GM18526 (cell line): ENCODE results near the gene UQCRQ.

Experiments used
- POLR2A ChIP-seq: IDR thresholded peaks from 3 replicates; pipeline ENCODE4 v1.6.1; 2011; ENCODE audit not compliant: insufficient read length; ENCODE audit errors: extremely low read depth

The UQCRQ gene

DNA sequence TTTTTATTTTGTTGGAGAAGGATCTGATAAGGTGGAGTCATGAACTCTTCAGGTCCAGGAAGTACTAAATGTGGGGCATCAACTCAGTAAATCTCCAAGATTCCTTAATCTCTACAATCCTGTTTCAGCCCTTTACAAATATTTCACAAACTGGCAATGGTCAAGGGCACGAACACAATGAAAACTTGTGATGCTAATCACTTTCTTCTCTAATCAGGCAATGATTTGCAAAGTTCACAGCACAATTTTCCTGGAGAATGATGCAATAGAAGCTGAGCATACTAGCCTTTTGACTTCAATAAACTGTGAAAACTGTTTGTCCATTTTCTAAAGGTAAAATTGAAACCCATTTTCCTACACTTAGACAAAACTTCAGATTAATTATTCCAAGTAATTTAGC, 17.1 kb upstream of the UQCRQ start:
- TF ChIP-seq POLR2A: no peak

DNA sequence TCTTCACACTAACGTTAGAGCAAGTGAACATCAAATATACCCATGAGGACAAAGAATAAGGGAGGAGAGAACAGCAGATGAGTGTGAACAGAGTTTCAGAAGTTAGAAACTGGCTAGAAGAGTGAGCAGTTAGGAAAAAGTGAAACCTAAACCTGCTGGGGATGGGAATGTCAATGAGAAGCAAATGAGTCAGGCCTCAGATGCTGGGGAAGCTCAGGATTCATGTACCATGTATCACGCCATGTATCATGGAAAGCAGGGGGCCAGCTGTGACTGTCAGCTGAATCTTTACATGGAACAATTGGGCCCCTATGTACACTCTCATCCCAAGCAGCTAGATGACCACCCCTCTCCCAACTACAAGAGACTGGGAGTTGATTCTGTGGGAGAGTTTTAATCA, 16.4 kb upstream of the UQCRQ start:
- no peak for TF ChIP-seq POLR2A

DNA sequence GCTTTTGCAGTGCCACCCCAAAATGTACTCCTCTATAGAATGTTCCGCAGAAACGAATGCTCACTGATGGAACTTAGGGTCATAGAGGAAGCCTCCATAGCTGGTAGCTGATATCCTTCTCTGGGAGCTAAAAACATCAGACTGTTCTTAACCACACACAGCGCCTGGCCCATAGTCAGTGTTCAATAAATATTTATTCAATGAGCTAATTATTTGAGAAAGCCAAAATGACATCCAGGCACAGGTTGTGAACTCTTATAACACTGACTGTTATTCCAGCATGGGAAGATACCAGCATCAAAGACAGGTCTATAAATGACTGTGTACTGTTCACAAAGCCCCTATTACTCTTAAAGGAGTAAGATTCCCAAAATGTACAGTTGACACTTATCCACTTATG, 13.1 kb upstream of the UQCRQ start:
- no peak for TF ChIP-seq POLR2A

DNA sequence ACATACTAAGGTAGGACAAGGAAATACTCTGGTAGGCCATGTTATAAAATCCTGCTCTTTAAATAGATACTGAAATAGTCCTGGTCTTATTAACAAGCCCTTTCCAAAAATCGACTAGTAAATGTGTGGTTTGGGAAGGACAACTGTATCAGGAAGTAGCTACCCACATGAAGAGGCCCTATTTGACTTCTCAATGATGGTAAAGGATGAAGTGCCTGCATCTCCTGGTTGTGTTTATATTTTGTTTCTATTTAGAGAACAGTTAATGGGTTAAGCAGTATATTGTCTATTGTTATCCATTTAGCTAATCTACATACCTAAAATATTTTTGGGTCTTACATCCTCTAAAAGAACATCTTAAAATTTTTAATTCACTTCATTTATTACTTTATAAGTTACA, 12.7 kb upstream of the UQCRQ start:
- TF ChIP-seq POLR2A: no peak

DNA sequence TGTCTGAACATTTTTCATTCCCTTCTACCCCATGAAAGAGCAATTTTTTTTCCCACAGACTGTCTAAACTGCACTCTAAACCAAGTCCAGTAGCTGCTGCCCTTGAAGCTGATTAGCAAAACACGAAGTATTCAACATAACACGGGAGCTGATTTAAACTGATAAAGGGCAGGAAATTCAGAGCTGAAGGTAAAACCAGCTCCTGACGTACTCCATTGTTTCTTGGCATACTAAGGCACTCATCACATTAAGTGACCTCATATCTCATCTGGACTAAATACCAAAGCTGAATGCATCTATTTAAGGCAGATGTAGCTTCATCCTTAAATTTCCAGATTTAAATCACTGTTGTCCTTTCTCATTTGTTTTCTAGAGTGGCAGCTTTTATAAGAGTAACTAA, 12.1 kb upstream of the UQCRQ start:
- no peak for TF ChIP-seq POLR2A

DNA sequence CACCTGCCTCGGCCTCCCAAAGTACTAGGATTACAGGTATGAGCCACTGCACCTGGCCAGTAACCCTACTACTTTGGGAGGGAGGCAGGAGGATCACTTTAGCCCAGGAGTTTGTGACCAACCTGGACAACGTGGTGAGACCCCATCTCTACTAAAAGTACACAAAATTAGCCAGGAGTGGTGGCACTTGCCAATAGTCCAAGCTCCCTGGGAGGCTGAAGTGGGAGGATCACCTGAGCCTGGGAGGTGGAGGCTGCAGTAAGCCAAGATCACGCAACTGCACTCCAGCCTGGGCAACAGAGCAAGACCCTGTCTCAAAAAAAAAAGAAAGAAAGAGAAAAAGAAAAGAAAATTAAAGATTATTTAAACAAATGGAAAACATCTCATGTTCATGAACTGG, 10.4 kb upstream of the UQCRQ start:
- no peak for TF ChIP-seq POLR2A

DNA sequence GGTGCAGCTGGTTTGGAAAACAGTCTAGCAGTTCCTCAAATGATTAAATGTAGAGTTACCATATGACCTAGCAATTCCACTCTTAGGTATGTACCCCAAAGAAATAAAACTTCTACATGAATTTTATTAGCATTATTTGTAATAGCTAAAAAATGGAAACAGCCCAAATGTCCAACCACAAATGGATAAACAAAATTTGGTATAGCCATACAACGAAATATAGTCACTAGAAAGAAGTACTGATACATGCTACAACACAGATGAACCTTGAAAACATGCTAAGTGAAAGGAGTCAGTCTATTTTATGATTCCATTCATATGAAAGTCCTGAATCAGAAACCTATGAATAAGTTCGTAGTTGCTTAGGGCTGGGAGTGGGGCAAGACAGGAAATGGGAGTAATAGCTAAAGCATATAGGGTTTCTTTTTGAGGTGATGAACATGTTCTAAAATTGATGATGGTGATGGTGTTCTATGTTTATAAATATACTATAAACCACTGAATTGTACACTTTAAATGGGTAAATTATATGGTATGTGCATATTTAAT, 6.5 kb upstream of the UQCRQ start:
- no peak for TF ChIP-seq POLR2A

DNA sequence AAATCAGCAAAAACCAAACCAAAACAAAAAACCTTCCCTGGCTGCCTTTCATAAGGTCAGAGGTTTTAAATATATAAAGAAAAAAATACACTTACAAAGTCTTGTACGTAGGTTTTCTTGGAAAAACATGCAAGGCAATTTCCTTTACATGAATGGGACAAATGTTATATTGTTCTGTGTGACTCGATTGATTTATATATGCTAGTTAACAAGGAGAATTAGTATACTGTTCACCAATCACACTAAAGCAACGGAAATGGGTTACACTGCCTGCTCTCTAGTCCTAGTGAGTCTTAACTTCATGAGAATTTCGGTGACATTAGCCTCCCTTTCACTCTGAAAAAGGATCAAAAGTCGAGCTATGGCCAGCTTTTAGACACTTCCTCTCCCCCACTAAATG, 5.7 kb upstream of the UQCRQ start:
- TF ChIP-seq POLR2A: no peak

DNA sequence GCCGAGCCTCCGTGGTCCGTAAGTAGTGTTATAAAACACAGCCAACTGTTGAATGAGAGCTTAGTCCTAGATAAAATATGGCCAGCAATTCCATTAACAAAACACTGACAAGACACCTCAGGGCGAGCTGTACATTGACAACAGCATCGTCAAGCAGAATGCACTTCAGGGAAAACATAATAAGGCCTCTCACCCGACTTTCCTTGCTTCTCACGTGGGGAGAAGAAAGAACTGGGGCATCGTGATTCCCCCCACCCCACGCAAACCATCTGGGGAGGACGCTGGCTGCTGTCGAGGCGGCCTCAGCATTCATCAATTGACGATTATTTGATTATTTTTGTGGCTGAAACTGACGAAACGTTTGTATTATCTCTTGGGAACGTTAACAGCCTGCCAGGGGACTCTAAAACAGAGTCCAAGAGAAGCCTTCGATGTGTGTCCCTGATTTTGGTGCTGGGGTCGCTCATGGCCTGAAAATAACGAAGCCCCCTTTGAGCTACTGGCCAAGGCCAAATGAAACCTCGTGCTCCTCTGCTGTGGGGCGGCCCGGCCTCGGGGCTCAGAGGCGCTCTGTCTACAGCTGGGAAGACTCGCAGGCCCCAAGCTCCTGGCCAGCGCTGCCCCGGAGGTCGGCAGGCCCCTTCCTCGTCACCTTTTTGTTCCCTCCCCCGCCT, 637 bp upstream of the UQCRQ start:
- no peak for TF ChIP-seq POLR2A

DNA sequence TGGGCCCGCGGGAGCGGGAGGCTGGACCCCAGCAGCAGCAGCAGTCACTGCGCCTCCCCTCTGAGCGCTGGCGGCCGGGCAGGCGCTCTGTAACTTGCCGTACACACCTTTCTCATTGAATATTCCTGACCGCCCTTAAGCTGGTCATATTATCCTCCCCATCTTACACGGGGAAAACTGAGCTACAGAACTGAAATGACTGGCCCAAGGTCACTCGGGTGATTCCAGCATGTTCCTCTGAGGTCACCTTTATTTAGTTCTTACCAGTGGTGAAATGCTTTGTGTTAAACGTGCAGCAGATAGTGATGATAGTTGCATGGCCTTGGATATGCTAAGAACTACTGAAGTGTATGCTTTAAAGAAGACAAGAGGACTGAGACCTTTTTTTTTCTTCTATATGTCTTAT, 607 bp downstream of the UQCRQ start:
- no peak for TF ChIP-seq POLR2A

DNA sequence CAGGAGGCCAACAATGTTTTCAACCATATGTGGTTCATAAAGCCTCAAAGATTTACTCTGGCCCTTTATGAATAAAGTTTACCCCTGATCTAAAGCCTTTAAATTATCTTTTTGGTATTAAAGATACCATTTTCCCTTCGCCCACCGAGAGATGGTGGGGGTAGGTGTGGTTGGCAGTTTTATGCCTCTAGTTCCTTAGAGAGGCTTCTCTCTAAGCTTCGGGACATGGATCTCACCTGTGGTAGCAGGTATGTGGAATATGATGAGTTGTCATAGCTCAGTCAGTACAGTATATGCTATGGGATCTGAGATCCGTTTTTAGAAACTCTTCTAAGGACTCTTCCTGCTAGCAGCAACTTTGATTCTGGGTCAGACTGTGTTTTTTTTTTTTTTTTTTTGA, 2.3 kb downstream of the UQCRQ start:
- no peak for TF ChIP-seq POLR2A

DNA sequence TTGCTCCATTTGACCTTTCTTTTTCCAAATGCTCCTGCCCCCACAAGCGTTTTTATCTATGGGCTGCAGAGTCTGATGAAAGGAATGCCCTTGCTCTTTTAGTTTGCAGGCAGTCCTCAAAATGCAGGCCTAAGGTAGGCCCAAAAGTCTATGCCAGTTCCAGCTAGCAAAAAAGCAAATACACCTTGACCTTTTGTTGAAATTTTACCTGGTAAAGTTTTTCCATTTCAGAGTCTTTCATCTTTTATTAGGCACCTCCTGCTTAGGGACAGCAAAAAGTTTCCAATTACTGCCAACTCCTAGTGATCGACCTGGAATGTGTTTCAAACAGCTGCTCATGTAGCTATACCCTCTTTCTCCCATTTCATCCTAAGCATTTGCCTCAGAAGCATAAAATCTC, 4.4 kb downstream of the UQCRQ start:
- no peak for TF ChIP-seq POLR2A

DNA sequence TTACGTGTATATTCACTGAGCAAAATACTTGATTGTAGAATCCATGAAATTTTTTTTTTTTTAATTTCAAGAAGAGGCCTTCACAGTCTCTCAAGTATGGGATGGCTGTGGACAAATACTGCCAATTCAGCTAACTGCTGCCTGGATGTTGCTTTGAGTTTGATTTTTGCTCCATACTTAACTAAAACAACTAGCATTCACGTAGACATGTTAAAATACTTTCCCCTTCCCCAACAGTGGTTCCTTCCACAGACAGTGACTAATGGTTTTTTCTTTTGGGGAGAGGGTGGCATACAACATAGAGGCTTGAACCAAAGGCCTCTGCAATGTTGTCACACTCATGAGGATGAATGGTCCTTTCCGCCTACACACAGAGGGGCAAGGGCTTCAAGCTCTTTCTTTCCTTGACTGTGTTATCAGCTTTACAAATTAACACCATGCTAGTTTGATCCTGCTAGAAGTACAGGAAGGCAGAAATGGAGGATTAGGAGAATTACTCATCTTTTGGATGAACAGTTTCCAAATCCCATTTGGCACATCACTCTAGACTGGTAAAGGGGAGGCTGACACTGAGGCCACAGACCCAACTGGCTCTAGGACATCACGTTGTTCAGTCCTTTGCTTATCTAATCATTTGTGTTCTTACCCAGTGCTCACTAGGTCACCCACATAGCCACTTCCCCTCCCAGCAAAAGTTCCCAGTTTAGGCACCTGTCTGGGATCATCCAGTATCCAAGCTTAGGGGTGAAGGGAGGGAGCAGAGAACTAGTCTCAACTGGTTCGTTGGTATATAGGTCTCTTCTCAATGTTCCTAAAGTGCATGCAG, 5.2 kb downstream of the UQCRQ start:
- TF ChIP-seq POLR2A: no peak

DNA sequence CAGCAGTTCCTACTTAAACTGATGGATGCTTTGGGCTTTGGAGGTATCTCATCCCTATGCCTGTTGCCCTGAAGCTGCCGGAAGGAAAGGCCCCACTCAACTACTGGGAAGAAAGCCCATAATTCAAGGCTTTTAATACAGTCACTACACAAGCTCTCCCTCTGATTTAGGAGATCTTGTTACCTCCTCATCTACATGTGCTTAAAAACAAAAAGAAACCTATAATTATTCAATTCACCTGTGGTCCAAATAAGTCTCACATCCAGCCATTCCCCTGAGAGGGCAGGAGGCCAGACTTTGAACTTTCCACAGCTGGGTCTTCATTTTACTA, 6.3 kb downstream of the UQCRQ start:
- TF ChIP-seq POLR2A: peak; percentile 9

DNA sequence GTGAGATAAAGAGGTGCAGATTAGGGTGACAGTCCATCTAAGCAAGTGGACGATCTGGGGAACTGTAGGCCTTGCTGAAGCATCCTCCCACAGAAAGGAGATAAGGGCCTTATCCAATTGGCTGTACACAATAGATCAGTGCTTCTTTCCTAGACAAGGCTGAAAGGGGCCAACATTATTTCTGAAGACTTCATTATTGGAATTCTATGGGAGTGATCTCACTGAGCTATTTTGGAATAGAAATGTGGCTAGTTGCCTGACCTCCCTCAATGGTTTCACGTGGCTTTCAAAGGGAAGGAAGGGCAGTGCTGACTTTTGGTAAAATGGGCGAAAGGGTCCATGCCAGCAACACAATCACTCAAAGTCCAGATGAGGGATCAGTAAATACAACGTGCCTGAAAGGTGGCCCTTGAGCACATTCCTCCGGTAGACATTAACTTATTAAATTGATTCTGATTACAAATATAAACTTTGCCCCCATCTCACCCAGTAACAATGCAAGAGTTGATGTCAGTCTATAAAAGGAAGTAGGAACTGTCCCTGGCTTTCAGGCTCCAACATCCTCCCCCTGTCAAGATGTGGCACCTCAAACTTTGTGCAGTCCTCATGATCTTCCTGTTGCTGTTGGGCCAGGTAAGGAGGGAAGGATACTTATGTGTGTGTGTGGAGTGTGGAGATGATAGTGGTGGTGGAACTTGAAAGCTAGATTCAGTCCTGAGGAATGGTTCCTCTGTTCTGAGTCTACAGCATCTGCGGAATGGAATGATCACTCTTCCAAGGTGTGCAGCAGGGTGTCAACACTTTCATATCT, 6.9 kb downstream of the UQCRQ start, which contains the start of gene LEAP2:
Gene LEAP2, plus strand, starts transcription at position 550 of the 811 bp plus-strand sequence. Its CDS starts 27 bp downstream, at position 577.
- no peak for TF ChIP-seq POLR2A

DNA sequence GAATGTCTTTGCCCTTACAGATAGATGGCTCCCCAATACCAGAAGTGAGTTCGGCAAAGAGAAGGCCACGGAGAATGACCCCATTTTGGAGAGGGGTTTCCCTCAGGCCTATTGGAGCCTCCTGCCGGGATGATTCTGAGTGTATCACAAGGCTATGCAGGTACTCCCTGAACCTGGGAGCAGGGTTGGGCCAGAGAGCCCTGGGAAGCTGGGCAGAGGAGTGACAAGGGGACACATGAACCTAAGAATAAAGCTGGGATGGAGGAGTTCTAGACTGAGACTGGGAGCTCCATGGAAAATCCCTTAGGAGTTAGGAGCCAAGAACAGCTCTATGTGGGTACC, 7.5 kb downstream of the UQCRQ start:
- no peak for TF ChIP-seq POLR2A
